Renal cortex interstitium (tissue), 15 donors: ENCODE data around the gene POTED. TPM values are rescaled to one million over a fixed set of nuclear protein-coding genes. Genes with fewer than 3 reads are reported as not detected.
"Not testable (repeated sequence)": the region's sequence is repeated elsewhere in the genome, so short reads cannot be mapped to it uniquely, and the experiment has no call there.

Source experiments
- DNase-seq, 11 donors: peaks; one replicate each; pipeline ENCODE4 v3.0.0-alpha.2; 2013; ENCODE audit warnings: low read depth in 9 of 11, low spot score in 4 of 11; ENCODE audit errors: extremely low read depth in 1 of 11
- long read RNA-seq, 16 experiments: transcript quantifications; one replicate each; lab custom pipeline, GENCODE V29; 2026
- polyA plus RNA-seq, 3 donors: library from polyadenylated mRNA; unstranded; fragments of 120-200 nt; gene quantifications; one replicate each; pipeline ENCODE4 v1.2.1, GENCODE V29; 2013; ENCODE audit not compliant: insufficient read length in 3 of 3

The POTED gene
- not detected for polyA plus RNA-seq
- long read RNA-seq, donor 1: 0 reads
- long read RNA-seq, donor 2: 0 reads
- long read RNA-seq, donor 3: 0 reads
- long read RNA-seq, donor 4: 0 reads
- long read RNA-seq, donor 5: 0 reads
- long read RNA-seq, donor 6: 0 reads
- long read RNA-seq, donor 7: 0 reads
- long read RNA-seq, donor 8: 0 reads
- long read RNA-seq, donor 9: 0 reads
- long read RNA-seq, donor 10: 0 reads
- long read RNA-seq, donor 11: 0 reads
- long read RNA-seq, donor 12: 0 reads
- long read RNA-seq, donor 13: 0 reads
- long read RNA-seq, donor 14: 0 reads
- long read RNA-seq, donor 15: 0 reads
- long read RNA-seq, donor 16: 0 reads

DNA sequence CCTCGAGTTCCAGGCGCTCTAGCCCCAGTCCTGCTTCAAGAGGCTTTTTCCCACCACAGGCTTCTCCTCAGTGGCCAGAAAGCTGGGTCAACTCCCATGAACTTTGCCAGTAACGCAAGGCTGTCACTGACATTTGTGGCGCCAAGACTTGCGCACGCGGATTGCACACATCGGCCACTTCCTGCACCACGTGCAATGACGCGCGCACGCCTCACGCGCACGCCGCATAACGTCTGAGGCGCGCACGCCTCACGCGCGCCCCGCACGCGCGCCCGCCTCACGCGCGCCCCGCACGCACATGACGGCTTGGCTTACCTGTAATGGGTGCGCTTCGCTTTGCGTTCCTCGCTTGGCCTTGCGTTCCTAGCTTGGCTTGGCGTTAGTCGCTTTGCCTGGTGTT is at the start of gene POTED:
Gene POTED (plus strand): TSS at position 301 of the 400 bp plus-strand sequence. CDS start 452 bp downstream, outside the sequence.
- not testable (repeated sequence) for DNase-seq

- DNase-seq: not testable (repeated sequence)
Observed at GRCh38 chr21:13650101-13650500, 40.5 kb downstream of the POTED start.

DNA sequence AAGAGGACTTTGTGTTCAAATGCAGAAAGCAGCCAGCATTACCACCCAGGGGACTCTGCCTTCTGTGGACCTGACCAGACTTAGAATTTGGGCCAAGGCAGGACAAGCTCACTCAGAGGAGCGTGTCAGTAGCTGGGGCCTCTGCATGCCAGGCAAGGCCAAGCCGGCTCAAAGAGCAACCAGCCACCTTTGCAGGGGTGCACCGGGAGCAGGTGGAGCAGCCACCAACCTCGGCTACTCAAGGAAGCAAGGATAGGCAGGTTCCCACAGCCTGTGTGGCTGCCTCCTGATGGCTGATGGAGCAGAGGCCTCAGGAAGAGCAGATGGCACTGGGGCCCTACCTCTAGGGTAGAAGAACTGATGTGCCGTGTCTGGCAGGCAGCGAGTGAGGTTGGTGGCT is 42.2 kb downstream of the POTED start:
- DNase-seq: not testable (repeated sequence)
